GM10266 (cell line): Measurements from ENCODE around the gene SHISA8.

ENCODE experiments used
- DNase-seq: peaks from one replicate; pipeline ENCODE4 v3.0.0; 2012; ENCODE audit errors: extremely low spot score
- TF ChIP-seq, protein P1 (sequence below): IDR thresholded peaks from 2 replicates; pipeline ENCODE4 v1.5.1; 2012; ENCODE audit warnings: mild to moderate bottlenecking, low read depth; ENCODE audit not compliant: control insufficient read depth, insufficient read depth; ENCODE audit errors: missing control alignments

SHISA8 gene

GRCh38 chr22:41902016-41902415 is 12.9 kb downstream of the SHISA8 start:
- no peak for DNase-seq
- TF ChIP-seq, protein P1, sequence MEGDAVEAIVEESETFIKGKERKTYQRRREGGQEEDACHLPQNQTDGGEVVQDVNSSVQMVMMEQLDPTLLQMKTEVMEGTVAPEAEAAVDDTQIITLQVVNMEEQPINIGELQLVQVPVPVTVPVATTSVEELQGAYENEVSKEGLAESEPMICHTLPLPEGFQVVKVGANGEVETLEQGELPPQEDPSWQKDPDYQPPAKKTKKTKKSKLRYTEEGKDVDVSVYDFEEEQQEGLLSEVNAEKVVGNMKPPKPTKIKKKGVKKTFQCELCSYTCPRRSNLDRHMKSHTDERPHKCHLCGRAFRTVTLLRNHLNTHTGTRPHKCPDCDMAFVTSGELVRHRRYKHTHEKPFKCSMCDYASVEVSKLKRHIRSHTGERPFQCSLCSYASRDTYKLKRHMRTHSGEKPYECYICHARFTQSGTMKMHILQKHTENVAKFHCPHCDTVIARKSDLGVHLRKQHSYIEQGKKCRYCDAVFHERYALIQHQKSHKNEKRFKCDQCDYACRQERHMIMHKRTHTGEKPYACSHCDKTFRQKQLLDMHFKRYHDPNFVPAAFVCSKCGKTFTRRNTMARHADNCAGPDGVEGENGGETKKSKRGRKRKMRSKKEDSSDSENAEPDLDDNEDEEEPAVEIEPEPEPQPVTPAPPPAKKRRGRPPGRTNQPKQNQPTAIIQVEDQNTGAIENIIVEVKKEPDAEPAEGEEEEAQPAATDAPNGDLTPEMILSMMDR: no peak

DNA sequence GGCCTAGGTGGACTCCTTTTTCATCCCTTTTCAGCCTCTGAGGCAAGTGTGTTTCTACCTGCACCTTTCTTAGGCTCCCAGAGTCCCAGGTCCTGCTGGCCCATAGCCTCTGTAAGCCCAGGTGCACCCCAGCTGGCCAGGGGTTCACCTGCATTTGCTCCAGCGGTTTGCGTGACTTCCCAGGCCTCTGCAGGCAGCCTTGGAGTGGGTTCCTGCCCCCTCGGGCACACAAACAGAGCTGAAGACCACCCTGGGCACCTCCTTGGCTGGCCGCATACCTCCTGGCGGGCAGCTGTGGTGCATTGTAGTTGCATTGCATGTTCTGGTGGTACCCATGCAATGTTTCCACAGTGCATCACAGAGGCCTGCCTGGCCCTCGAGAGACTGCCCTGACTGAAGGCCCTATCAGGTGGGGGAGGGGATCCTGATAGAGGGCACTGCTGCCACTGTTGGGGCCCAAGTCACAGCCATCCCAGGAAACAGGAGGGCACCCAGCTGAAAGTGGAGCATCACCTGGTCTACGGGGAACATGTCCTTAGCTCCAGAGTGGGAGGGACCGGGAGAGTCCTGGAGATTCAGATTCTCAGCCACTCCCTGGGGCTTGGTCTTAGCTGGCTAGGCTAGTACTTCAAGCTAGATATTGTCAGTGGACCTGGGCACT is 14.1 kb downstream of the SHISA8 start:
- DNase-seq: no peak
- TF ChIP-seq, protein P1: no peak

DNA sequence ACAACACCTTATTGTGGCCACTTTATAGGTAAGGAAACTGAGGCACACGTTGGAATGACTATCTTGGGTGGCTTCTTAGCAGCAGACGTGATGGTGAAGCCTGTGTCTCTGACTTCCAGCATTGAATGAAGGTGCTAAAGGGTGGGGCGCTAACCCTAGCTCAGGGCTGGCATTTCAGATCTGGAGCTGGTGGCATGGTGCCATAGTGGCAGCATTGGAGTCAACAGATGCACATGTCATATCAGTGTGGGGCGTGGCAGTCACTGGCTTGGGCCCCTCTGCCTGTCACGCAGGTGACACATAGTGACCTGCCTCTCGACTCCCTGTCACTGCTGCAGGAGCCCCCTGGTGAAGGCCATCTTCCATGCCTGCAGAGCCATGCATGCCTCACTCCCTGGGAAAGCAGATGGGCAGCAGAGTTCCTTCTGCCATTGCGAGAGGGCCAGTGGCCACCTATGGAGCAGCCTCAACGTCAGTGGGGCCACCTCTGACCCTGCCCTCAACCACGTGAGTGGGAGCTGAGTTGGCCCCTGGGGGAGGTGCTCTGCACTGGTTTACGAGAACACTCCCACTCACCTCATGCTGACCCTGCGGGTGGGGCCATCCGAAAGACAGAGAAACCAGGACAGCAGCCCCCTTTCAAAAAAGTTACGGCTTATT is 14.8 kb downstream of the SHISA8 start:
- TF ChIP-seq, protein P1: no peak

DNA sequence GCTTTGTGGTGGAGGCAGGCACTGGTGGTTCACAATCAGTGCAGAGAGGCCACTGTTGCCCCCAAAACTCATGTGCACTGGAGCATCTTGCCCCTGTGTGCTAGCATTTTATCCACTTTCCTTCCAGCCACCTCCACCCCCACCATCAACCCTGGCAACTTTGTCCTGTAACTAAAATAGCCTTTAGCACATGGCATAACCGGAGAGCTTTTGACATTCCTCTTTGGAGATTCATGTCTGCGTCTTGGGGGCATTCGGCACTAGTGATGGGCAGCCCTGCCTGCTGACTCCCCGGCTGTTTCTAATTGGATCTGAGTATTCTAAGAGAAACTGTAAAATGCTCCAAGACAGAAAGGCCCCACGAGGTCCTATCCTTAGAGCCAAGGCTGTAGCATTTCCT is 15.8 kb downstream of the SHISA8 start:
- TF ChIP-seq, protein P1: no peak
- no peak for DNase-seq

More for the DNA sequence above, 14.8 kb downstream of the SHISA8 start:
- DNase-seq: no peak

DNA sequence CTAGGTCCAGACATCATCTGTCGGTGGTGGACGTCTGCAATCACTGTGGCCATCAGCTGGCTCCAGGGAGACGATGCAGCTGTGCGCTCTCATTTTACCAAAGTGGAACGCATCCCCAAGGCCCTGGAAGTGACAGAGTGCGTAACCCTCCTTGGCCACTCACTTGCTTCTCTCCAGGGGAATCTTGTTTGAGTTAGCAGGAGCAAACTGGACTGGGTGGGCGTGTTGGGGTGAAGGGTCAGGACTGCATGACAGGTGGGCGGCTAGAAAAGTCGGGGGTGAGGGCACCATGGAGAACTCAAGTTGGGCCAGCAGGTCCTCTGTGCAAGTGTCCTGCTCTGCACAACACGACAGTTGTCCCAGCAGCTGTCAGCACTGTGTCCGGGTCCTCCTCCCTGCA is 16.2 kb downstream of the SHISA8 start:
- TF ChIP-seq, protein P1: no peak
- no peak for DNase-seq

DNA sequence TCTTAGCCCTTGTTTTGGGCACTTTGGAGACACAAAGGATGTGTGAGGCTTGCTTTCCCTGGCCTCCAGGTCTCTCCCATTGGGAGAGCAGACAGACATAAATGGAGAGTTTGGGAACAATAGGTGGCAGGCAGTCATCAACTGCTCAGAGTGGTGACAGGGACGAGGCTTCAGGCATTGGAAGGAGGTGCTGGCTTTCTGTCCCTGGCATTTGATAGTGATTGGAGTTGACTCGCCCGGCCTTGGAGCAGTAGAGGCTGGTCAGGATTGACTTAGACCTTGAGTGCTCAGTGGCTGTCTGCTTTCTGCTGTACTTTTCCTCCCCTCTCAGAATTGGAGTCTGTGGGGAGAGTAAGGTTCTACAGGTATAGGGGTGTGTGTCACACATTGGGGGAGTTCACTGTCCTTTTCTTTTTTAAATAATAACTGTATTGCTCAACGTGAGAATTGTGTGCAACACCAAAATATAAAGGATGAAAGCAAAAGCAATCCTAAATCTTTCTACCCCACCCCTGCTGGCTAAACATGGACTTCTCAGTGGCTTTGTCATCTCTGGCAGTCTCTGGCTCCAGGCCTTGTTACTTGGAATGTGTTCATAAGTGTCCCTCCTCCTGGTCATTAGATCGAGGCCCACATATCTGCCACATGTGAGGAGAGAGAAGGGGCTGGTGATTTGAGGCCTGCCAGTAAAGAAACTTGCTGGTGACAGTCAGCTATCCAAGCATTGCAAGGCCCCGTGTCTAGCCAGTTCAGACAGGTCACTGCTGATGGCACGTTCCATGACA is 21.1 kb downstream of the SHISA8 start:
- DNase-seq: no peak
- TF ChIP-seq, protein P1: no peak

DNA sequence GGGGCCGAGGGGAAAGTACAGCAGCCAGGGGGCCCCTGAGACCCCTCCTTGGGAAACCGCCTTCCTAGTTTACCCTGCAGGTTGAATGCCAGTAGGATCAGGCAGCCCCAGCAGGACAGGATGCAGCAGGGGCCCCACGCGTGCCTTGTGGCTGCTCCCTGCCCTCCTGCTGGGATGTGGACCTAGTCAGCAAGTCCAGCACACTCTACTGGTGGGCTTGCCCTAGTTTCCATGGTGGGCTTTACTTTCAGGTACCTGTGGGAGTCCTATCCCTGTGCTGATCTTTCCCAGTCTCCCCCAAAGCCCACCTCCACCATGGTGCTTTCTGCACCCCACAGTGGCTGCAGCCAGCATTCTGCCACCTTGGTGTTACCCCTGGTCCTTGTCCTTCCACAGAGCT is 22.2 kb downstream of the SHISA8 start:
- TF ChIP-seq, protein P1: no peak
- DNase-seq: no peak
